ENCODE measurements around the gene RGS5.
"Not testable (repeated sequence)": the region's sequence is repeated elsewhere in the genome, so short reads cannot be mapped to it uniquely, and the experiment has no call there.

- TF ChIP-seq CTCF (conservative IDR thresholded peaks at IDR 0.05; ENCODE audit: low read length); EZH2phosphoT487 (IDR thresholded peaks at IDR 0.05; ENCODE audit: borderline replicate concordance, low read depth, low read length): not testable (repeated sequence)
Measured at GRCh38 chr1:163228271-163228670, 25.6 kb upstream of the RGS5 start.

All from OCI-LY7 (cell line).